A549 (cell line): ENCODE measurements around the gene ACSL3.

Source experiments
- CBX2 ChIP-seq: fragments of 200-600 bp; sonication (generic); IDR thresholded peaks from 2 replicates; pipeline ENCODE4 v1.6.1; 2016; ENCODE audit warnings: low read depth, mild to moderate bottlenecking, borderline replicate concordance
- CTCF ChIP-seq: fragments of >200 bp; sonication (Bioruptor Twin); formaldehyde crosslinking; IDR thresholded peaks from 3 replicates; pipeline ENCODE4 v1.5.1; 2016
- E2F6 ChIP-seq: IDR thresholded peaks from 2 replicates; pipeline ENCODE4 v1.6.1; 2012; ENCODE audit warnings: low read depth, borderline replicate concordance
- EHMT2 ChIP-seq: fragments of 200-600 bp; sonication (generic); IDR thresholded peaks from 2 replicates; pipeline ENCODE4 v1.6.1; 2016; ENCODE audit warnings: antibody characterized with exemption, low read depth, mild to moderate bottlenecking, moderate library complexity
- HDAC2 ChIP-seq: fragments of 200-600 bp; sonication (generic); IDR thresholded peaks from 2 replicates; pipeline ENCODE4 v1.6.1; 2016
- JUN ChIP-seq, 2 experiments: fragments of >200 bp; sonication (Bioruptor Twin); formaldehyde crosslinking; IDR thresholded peaks; 2 replicates in 1 of 2; 3 replicates in 1 of 2; pipeline ENCODE4 v1.6.1; 2016 to 2017
- KDM1A ChIP-seq: fragments of 200-600 bp; sonication (generic); IDR thresholded peaks from 2 replicates; pipeline ENCODE4 v1.6.1; 2016; ENCODE audit warnings: low read depth, mild to moderate bottlenecking
- POLR2A ChIP-seq: IDR thresholded peaks from 2 replicates; pipeline ENCODE4 v1.6.1; 2012; ENCODE audit warnings: mild to moderate bottlenecking, low read length
- RARB ChIP-seq: fragments of 250-450 bp; sonication (Bioruptor Pico); IDR thresholded peaks from 2 replicates; pipeline ENCODE4 v1.8.0; 2021; ENCODE audit warnings: mild to moderate bottlenecking, moderate library complexity
- SMC3 ChIP-seq: fragments of >200 bp; sonication (Bioruptor Twin); formaldehyde crosslinking; IDR thresholded peaks from 3 replicates; pipeline ENCODE4 v1.6.1; 2018; ENCODE audit warnings: inconsistent platforms

GRCh38 chr2:222893716-222894115, 32.9 kb downstream of the ACSL3 start:
- TF ChIP-seq EHMT2, result no peak
- no peak for TF ChIP-seq CTCF
- TF ChIP-seq CBX2, result no peak
- no peak for TF ChIP-seq POLR2A
- no peak for TF ChIP-seq JUN (IDR thresholded peaks at IDR 0.05)
- TF ChIP-seq RARB (CRISPR knock-in tag), result no peak
- TF ChIP-seq SMC3, result no peak
- TF ChIP-seq KDM1A, result no peak
- TF ChIP-seq E2F6, result no peak
- TF ChIP-seq HDAC2, result no peak
